Activated CD4-positive, alpha-beta T cell treated with anti-CD3 and anti-CD28 coated beads, Interleukin-2, Interleukin-6, amounts not matched to agents 100 ng/mL and 50 ng/mL, durations not matched to agents 16 hours and 8 hours (primary cell): ENCODE data around the gene SKIC8.
A peak's percentile ranks its signal among the peaks of the same experiment; 100 is the strongest.
"Not testable (repeated sequence)": the region's sequence is repeated elsewhere in the genome, so short reads cannot be mapped to it uniquely, and the experiment has no call there.

ENCODE experiments used
- DNase-seq: peaks from one replicate; pipeline ENCODE4 v3.0.0-alpha.2; 2020

The SKIC8 gene

DNA sequence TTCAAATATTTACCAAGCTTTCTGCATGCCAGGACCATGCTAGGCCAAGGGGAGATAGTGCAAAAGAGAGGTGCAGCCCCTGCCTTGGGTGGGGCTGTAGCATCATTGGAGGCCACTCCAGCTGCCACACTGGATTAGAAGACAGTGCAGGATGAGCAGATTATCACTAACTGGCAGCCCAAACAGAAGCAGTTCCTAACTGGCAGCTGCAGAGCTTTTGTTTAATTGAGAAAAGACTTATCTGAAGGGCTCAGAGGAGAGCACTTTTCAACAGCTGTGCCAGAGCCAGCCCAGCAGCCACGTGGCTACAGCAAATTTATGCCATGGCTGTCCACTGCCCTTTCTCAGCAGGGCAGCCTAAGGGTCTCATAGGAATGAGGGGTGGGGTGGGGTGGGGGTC lies 51.5 kb downstream of the SKIC8 start:
- DNase-seq = no peak

GRCh38 chr15:78245976-78246620 lies 53.3 kb downstream of the SKIC8 start:
- not testable (repeated sequence) for DNase-seq

GRCh38 chr15:78245392-78245791 lies 54.0 kb downstream of the SKIC8 start:
- not testable (repeated sequence) for DNase-seq

DNA sequence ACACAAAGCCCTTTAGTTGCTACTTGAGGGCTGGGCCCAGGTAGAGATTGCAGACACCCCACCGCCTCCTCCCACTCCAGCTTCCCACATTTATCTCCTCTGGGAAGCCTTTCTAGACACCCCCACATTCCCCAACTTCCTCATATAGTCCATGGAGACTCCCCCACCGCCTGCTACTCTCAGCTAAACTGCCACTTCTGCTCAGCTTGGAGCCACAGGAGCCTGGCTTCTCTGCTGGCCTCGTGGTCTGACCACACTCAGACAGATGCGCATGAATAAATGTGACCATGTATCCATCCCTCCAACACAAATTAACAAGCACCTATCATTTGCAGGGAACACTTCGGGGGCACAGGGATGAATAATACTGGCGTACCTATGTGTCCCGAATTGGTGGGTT lies 54.5 kb downstream of the SKIC8 start:
- no peak for DNase-seq

GRCh38 chr15:78244101-78244500 lies 55.3 kb downstream of the SKIC8 start:
- no peak for DNase-seq

- DNase-seq = no peak
Measured at GRCh38 chr15:78243491-78243941, 55.9 kb downstream of the SKIC8 start.

- no peak for DNase-seq
Measured at GRCh38 chr15:78243058-78243457, 56.4 kb downstream of the SKIC8 start.

GRCh38 chr15:78242128-78242527 lies 57.3 kb downstream of the SKIC8 start:
- peak; percentile 35 for DNase-seq

DNA sequence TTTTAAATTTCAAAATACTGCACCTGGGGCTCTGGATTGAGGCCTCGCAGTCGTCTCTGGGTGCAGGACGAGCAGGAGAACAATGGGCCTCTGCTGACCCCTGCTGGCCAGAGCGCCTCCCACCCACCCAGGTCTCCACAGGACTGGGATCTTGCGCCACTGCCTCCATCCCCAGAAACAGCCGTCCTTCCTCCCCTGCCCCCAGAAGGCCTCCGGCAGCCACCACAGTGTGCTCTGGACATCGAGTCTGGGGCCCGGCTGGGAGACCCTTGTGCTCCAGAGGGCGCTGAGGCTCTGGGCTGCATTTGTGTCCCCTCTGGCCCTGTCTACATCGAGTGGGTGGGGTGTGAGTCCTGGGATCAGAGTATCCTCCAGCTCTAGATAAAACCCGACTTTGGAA lies 58.4 kb downstream of the SKIC8 start:
- DNase-seq = peak; percentile 91

GRCh38 chr15:78239811-78240210 lies 59.6 kb downstream of the SKIC8 start:
- DNase-seq = no peak

DNA sequence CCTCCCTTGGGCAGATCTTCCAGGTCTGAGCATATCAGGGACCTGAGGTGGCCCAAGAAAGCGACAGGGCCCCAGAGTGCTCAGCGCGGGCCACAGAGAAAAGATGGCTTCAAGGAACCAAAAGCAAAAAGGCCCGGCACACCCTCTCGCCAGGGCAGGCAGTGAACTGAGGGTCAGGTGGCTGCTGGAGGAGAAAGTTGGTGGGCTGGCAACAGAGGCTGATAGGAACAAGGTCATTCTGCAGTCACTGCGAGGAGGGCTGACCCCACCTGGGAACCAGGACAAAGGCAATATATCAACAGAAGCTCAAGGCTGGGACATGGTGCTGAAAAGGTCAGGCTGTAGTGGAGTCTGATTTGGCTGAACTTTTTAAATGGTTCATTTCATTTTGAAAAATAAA lies 62.3 kb downstream of the SKIC8 start:
- no peak for DNase-seq

DNA sequence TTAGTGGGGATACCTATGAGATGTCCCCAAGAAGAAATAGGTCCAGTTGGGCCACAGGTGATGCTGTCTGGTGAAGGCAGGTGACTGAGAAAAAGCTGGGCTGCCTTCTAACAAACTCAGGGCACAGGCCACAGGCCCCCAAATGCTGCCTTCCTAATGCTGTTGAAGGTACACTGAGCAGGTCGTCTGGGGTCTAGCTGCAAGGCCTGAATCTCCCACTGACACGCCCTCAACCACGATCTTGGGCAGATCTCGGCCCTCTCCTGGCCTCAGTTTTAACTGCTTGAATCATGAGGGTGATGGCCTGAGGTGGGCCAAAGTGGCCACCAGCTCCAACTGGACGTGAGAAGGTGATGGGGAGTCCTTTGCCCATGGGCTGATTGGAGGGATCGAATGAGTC lies 62.9 kb downstream of the SKIC8 start:
- no peak for DNase-seq

DNA sequence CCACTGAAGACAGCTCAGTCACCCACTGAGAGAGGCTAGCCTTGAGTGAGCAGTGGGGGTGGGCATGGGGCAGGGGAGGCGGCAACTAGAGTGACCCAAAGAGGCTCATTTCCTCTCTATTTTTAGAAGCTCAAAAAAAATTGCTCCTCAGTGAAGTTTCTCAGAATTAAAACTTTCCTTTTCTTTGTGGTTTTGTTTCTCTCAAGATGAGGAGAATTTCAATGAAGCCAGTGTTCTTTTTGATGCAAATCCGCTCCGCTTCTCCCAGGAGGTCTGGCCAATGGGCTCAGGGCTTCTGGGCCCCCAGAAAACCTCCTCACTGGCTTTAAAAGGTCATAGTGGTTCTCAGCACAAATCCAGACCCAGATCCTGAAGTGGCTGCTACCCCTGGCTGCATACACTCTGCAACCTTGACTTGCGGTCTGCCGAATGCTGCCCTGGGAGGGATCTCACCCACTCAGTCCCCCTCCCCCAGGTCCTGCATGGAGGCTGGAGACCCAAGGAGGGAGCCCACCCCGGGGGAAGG lies 64.8 kb downstream of the SKIC8 start, which contains the start of gene ACSBG1:
ACSBG1 (minus strand) TSS at position 51 of the 526 bp plus-strand sequence. CDS start 64 bp downstream, outside the sequence.
- DNase-seq = peak; percentile 16

GRCh38 chr15:78233496-78233895 lies 65.9 kb downstream of the SKIC8 start:
- no peak for DNase-seq
